WI38 (cell line): Measurements from ENCODE around the gene AFF1.
"Not testable (repeated sequence)": the region's sequence is repeated elsewhere in the genome, so short reads cannot be mapped to it uniquely, and the experiment has no call there.

Experiments used
- H3K4me3 ChIP-seq: 2 replicates; pipeline ENCODE4 v1.5.1; 2011; ENCODE audit warnings: low read depth, mild to moderate bottlenecking, control low read depth, low read length
- TF ChIP-seq, protein P1 (sequence below): IDR thresholded peaks from 2 replicates; pipeline ENCODE4 v1.5.1; 2012; ENCODE audit warnings: low read depth, mild to moderate bottlenecking, control low read depth, low read length

AFF1 gene

DNA sequence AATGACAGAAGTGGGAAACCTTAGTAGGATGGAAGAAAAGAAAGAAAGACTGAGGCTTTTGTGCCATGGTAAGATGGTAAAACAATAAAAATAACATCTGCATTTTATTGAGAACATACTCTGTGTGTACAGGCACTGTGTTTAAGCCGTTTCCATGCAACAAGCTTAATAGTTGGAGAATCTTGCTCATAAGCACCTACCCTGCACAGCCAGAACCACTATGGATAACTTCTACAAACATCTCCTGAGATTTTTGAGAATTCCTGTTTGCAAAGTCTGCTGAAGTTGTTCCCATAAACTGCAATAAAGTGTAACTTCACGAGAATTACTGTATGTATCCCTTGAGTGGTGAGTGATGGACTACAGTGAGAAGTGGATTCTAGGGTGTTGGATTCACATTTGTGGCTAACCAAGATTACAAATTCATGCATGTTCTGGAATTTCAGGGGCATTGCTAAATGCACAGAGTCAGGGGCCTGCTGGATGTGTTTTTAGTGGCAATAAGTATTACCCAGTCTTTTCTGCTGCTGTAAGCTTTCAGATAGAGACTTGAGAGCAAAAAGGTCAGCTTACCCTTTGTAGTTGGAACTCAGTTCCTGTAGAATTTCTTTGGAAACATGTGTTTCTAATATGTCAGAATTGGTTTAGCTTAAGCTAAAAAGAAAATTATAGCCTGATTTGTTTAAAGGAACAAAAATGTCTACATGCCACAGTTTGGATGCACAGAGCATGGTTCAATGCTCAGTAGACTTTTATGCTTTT, 132.5 kb downstream of the AFF1 start:
- TF ChIP-seq, protein P1, sequence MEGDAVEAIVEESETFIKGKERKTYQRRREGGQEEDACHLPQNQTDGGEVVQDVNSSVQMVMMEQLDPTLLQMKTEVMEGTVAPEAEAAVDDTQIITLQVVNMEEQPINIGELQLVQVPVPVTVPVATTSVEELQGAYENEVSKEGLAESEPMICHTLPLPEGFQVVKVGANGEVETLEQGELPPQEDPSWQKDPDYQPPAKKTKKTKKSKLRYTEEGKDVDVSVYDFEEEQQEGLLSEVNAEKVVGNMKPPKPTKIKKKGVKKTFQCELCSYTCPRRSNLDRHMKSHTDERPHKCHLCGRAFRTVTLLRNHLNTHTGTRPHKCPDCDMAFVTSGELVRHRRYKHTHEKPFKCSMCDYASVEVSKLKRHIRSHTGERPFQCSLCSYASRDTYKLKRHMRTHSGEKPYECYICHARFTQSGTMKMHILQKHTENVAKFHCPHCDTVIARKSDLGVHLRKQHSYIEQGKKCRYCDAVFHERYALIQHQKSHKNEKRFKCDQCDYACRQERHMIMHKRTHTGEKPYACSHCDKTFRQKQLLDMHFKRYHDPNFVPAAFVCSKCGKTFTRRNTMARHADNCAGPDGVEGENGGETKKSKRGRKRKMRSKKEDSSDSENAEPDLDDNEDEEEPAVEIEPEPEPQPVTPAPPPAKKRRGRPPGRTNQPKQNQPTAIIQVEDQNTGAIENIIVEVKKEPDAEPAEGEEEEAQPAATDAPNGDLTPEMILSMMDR, result no peak
- no peak overlapping the region for H3K4me3 ChIP-seq

GRCh38 chr4:87068583-87069021, 133.8 kb downstream of the AFF1 start:
- TF ChIP-seq, protein P1, result no peak
- H3K4me3 ChIP-seq, result no peak overlapping the region

DNA sequence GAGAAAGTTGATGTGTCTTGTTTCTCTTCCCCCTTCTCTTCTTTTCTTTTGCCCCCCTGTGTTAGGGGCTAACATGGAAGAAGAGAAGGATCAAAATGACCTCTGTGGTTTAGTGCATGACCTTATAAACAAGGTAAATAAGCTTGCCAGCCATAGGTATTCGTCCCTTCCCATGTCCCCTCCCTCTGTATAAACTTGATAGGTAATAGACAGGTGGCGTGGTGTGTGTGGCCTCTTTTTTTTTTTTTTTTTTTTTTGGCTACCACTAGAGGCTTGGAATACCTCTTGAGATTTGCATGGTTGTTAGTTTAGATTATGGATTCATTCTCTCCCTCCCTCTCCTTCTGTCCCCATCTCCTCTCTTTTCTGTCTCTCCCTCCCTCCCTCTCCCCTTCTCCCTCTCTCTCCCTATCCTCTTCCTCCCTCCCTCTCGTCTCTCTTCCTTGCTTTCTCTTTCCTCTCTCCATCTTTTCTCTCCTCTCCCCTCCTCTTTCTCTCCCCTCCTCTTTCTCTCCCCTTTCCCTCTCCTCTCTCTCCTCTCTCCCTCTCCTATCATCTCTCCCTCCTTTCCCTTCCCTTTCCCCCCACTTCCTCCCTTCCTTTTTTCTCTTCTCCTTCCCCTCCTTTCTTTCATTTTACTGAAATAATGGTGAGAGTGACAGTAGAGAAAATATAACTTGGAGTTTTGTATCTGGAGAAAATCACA, 134.4 kb downstream of the AFF1 start:
- TF ChIP-seq, protein P1, result no peak
- no peak overlapping the region for H3K4me3 ChIP-seq

GRCh38 chr4:87071401-87071800, 136.6 kb downstream of the AFF1 start:
- TF ChIP-seq, protein P1, result no peak

GRCh38 chr4:87072545-87072944, 137.7 kb downstream of the AFF1 start:
- not testable (repeated sequence) for H3K4me3 ChIP-seq

More at GRCh38 chr4:87071401-87071800, 136.6 kb downstream of the AFF1 start:
- H3K4me3 ChIP-seq, result no peak overlapping the region

GRCh38 chr4:87073199-87074120, 138.6 kb downstream of the AFF1 start:
- no peak overlapping the region for H3K4me3 ChIP-seq
- TF ChIP-seq, protein P1, result no peak

DNA sequence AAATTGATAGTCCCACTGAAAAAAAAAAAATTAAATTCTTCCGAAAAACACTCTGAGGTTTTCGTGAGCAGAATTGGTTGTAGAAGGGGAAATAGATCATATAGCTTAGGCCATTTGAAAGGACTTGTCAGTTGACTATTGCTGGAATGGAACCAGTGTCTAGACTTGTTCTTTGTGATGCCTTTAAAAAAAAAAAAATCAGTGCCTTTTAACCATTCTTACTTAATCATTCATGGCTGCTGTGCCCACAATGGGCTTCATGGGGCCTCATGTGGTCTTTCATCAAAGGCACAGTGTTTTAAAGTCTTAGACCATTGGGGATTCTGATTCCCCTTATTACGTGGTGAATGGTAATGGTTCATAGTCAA, 139.3 kb downstream of the AFF1 start:
- TF ChIP-seq, protein P1, result no peak
- no peak overlapping the region for H3K4me3 ChIP-seq
